H1 (cell line): ENCODE measurements around the gene TMEM120B. TPM values are rescaled to one million over a fixed set of nuclear protein-coding genes. Genes with fewer than 3 reads are reported as not detected.
A peak's percentile ranks its signal among the peaks of the same experiment; 100 is the strongest.

Source experiments
- CTCF ChIA-PET: fragments of 300-600 bp; sonication (Branson Sonifier 250); formaldehyde crosslinking; loops from one replicate; lab custom pipeline; 2021; ENCODE audit not compliant: partially characterized antibody; lab: Charles Lee
- POLR2A ChIA-PET: fragments of 300-600 bp; sonication (Branson Sonifier 250); formaldehyde crosslinking; loops from one replicate; lab custom pipeline; 2021; ENCODE audit warnings: inconsistent platforms; ENCODE audit not compliant: partially characterized antibody; lab: Charles Lee
- DNase-seq, 2 experiments: peaks; one replicate each; pipeline versions ENCODE4 v3.0.0 to v3.0.0-alpha.2; 2010 to 2022; ENCODE audit warnings: low spot score in 2 of 2, low read depth in 1 of 2, mixed read lengths in 1 of 2
- FAIRE-seq: peaks from 2 replicates; lab custom pipeline; 2011; peaks lifted over from hg19 to GRCh38; lab: Jason Lieb, UNC
- H2AFZ ChIP-seq: 2 replicates; pipeline ENCODE4 v1.8.1; 2012; ENCODE audit warnings: low read length, inconsistent platforms
- H2AK5ac ChIP-seq: 2 replicates; pipeline ENCODE4 v1.6.1; 2013; ENCODE audit warnings: low read depth, low read length
- H2BK120ac ChIP-seq: replicated peaks from 2 replicates; pipeline ENCODE3; 2013; ENCODE audit warnings: low read depth, low read length, inconsistent platforms
- H2BK12ac ChIP-seq: 2 replicates; pipeline ENCODE4 v1.6.1; 2013; ENCODE audit warnings: low read depth, low read length
- H2BK15ac ChIP-seq: 2 replicates; pipeline ENCODE4 v1.6.1; 2013; ENCODE audit warnings: low read length
- H2BK20ac ChIP-seq: 2 replicates; pipeline ENCODE4 v1.6.1; 2013; ENCODE audit warnings: low read length
- H2BK5ac ChIP-seq: 2 replicates; pipeline ENCODE4 v1.6.1; 2013; ENCODE audit warnings: low read depth, low read length
- H3K14ac ChIP-seq: 2 replicates; pipeline ENCODE4 v1.6.1; 2013; ENCODE audit warnings: inconsistent platforms; ENCODE audit not compliant: insufficient read length
- H3K18ac ChIP-seq: 2 replicates; pipeline ENCODE4 v1.6.1; 2013; ENCODE audit warnings: low read length; ENCODE audit errors: extremely low read depth
- H3K23ac ChIP-seq: 2 replicates; pipeline ENCODE4 v1.6.1; 2013; ENCODE audit warnings: inconsistent platforms; ENCODE audit not compliant: insufficient read length
- H3K23me2 ChIP-seq: 2 replicates; pipeline ENCODE4 v1.6.1; 2013; ENCODE audit warnings: low read depth, low read length
- H3K27ac ChIP-seq: 2 replicates; pipeline ENCODE4 v1.6.1; 2011; ENCODE audit warnings: low read depth, low read length, inconsistent platforms
- H3K27me3 ChIP-seq, 4 experiments: replicated peaks in 1 of 4; 1 replicate in 1 of 4; 2 replicates in 3 of 4; pipeline versions ENCODE4 v1.6.1 to v1.8.1; 2011 to 2013; ENCODE audit warnings: low read length in 3 of 4, mild to moderate bottlenecking in 3 of 4, inconsistent platforms in 2 of 4, mixed read lengths in 2 of 4, moderate library complexity in 1 of 4; ENCODE audit not compliant: control insufficient read depth in 3 of 4, insufficient read depth in 3 of 4; ENCODE audit errors: extremely low read depth in 1 of 4
- H3K36me3 ChIP-seq, 4 experiments: 2 replicates each; pipeline versions ENCODE4 v1.6.1 to v1.8.1; 2011 to 2013; ENCODE audit warnings: mild to moderate bottlenecking in 4 of 4, low read length in 3 of 4, moderate library complexity in 2 of 4, control low read depth in 1 of 4, inconsistent platforms in 1 of 4; ENCODE audit not compliant: insufficient read depth in 4 of 4, control insufficient read depth in 2 of 4
- H3K4ac ChIP-seq: replicated peaks from 2 replicates; pipeline ENCODE3; 2013; ENCODE audit warnings: low read length, low read depth, mixed read lengths, inconsistent platforms; ENCODE audit not compliant: insufficient read length
- H3K4me1 ChIP-seq, 4 experiments: replicated peaks in 1 of 4; 1 replicate in 1 of 4; 2 replicates in 3 of 4; pipeline versions ENCODE4 v1.6.1 to v1.8.1; 2011 to 2013; ENCODE audit warnings: low read length in 3 of 4, inconsistent platforms in 2 of 4, mixed read lengths in 1 of 4; ENCODE audit not compliant: insufficient read depth in 4 of 4, control insufficient read depth in 3 of 4
- H3K4me2 ChIP-seq, 2 experiments: 2 replicates each; pipeline versions ENCODE4 v1.6.1 to v1.8.1; 2011 to 2013; ENCODE audit warnings: low read depth in 2 of 2, low read length in 2 of 2, control low read depth in 1 of 2, inconsistent platforms in 1 of 2, mild to moderate bottlenecking in 1 of 2; ENCODE audit not compliant: insufficient read depth in 1 of 2
- H3K4me3 ChIP-seq, 4 experiments: fragments of 200-600, 300-600 bp in 1 of 4; sonication (generic), shearing (Covaris generic), sonication (Bioruptor Twin) in 1 of 4; 2 replicates each; pipeline versions ENCODE4 v1.5.1 to v1.8.1; 2011 to 2016; ENCODE audit warnings: low read length in 4 of 4, low read depth in 3 of 4, control low read depth in 2 of 4, inconsistent platforms in 2 of 4, mild to moderate bottlenecking in 2 of 4, mixed read lengths in 1 of 4, moderate library complexity in 1 of 4; ENCODE audit not compliant: insufficient read depth in 2 of 4; ENCODE audit errors: extremely low read depth in 1 of 4
- H3K56ac ChIP-seq: replicated peaks from 2 replicates; pipeline ENCODE3; 2013; ENCODE audit warnings: low read depth, mild to moderate bottlenecking, mixed read lengths, low read length, inconsistent platforms; ENCODE audit not compliant: insufficient read length
- H3K79me1 ChIP-seq: 2 replicates; pipeline ENCODE4 v1.6.1; 2013; ENCODE audit warnings: low read depth, low read length, control low read depth
- H3K79me2 ChIP-seq, 2 experiments: 2 replicates each; pipeline versions ENCODE4 v1.6.1 to v1.8.1; 2012 to 2013; ENCODE audit warnings: low read length in 2 of 2, mild to moderate bottlenecking in 2 of 2, inconsistent platforms in 1 of 2; ENCODE audit not compliant: insufficient read depth in 2 of 2, control insufficient read depth in 1 of 2
- H3K9ac ChIP-seq, 4 experiments: replicated peaks in 1 of 4; 1 replicate in 1 of 4; 2 replicates in 3 of 4; pipeline versions ENCODE4 v1.6.1 to v1.8.1; 2011 to 2013; ENCODE audit warnings: low read depth in 3 of 4, low read length in 3 of 4, control low read depth in 2 of 4, mild to moderate bottlenecking in 2 of 4, moderate library complexity in 2 of 4, inconsistent platforms in 1 of 4; ENCODE audit errors: extremely low read depth in 1 of 4
- H3K9me3 ChIP-seq, 2 experiments: 2 replicates each; pipeline versions ENCODE4 v1.6.1 to v1.8.1; 2012 to 2013; ENCODE audit warnings: mild to moderate bottlenecking in 2 of 2, moderate library complexity in 2 of 2, control low read depth in 1 of 2, inconsistent platforms in 1 of 2, low read depth in 1 of 2, low read length in 1 of 2, mixed read lengths in 1 of 2; ENCODE audit not compliant: insufficient read depth in 2 of 2
- H4K20me1 ChIP-seq, 2 experiments: replicated peaks in 1 of 2; 2 replicates each; pipeline versions ENCODE3 to v1.8.1; 2011 to 2013; ENCODE audit warnings: inconsistent platforms in 2 of 2, low read length in 2 of 2, mild to moderate bottlenecking in 1 of 2; ENCODE audit not compliant: insufficient read depth in 2 of 2, control insufficient read depth in 1 of 2
- H4K5ac ChIP-seq: 2 replicates; pipeline ENCODE4 v1.6.1; 2013; ENCODE audit warnings: low read length, low read depth, mixed read lengths, inconsistent platforms; ENCODE audit not compliant: insufficient read length
- H4K8ac ChIP-seq: 2 replicates; pipeline ENCODE4 v1.8.0; 2013; ENCODE audit warnings: mild to moderate bottlenecking, moderate library complexity, low read length, inconsistent platforms; ENCODE audit not compliant: insufficient read depth; ENCODE audit errors: extremely low read depth
- H4K91ac ChIP-seq: replicated peaks from 2 replicates; pipeline ENCODE3; 2013; ENCODE audit warnings: low read length, mixed read lengths, inconsistent platforms; ENCODE audit not compliant: insufficient read length
- EGR1 ChIP-seq: IDR thresholded peaks from 2 replicates; pipeline ENCODE4 v1.6.1; 2011; ENCODE audit warnings: low read depth, low read length, borderline replicate concordance
- NRF1 ChIP-seq: IDR thresholded peaks from 2 replicates; pipeline ENCODE4 v1.6.1; 2011; ENCODE audit warnings: mild to moderate bottlenecking, low read depth, low read length, improper control_type of control experiment
- WGBS, 2 experiments: shearing (Covaris generic) in 1 of 2; methylation state at CpG; one replicate each; pipeline versions ENCODE4 v1.1.6 to v1.1.7; 2013 to 2015; ENCODE audit warnings: low lambda C conversion rate in 2 of 2, mixed read lengths in 2 of 2, inconsistent platforms in 1 of 2, low coverage in 1 of 2, missing lambda C conversion rate in 1 of 2; ENCODE audit not compliant: insufficient replicate concordance in 2 of 2, insufficient coverage in 1 of 2, insufficient read length in 1 of 2; ENCODE audit errors: extremely low coverage in 1 of 2, missing lambda C conversion rate in 1 of 2; 5-methylcytosine and 5-hydroxymethylcytosine counted together
- polyA plus RNA-seq, 7 experiments: library from polyadenylated mRNA; depleted of rRNA in 3 of 7; stranded (reverse) in 5 of 7; unstranded in 2 of 7; fragments of >200 nt in 5 of 7; fragments of 200-250 nt in 2 of 7; gene quantifications; 1 replicate in 5 of 7; 2 replicates in 1 of 7; 4 replicates in 1 of 7; pipeline versions ENCODE4 v1.2.1 to v1.2.3, GENCODE V29; 2011 to 2013; ENCODE audit warnings: missing spikeins in 2 of 7, mixed read lengths in 2 of 7
- total RNA-seq: library from RNA; stranded (reverse); fragmentation: NEBNext Ultra II Directional; extraction: Animal tissue kit (Norgen Biotek cat#: 25700); gene quantifications from 2 replicates; pipeline ENCODE4 v1.2.1, GENCODE V29; 2021

TMEM120B gene
- total and polyA plus RNA-seq, 2 of the 8 experiments (the other 6 are each of a cell fraction or from before 2014, with no cell fraction given): 22.0 to 29.1 TPM

- no peak overlapping the region for H4K91ac ChIP-seq
- no peak overlapping the region for H3K14ac ChIP-seq
- H2BK20ac ChIP-seq: no peak overlapping the region
- ChIA-PET CTCF (interaction anchor here (0.7 to 18.2 kb wide), 50 partner anchors 13 to 331 kb away, joined by 3 to 363 read pairs (median 4); partner anchors contain the start of genes CFAP251, HPD, PSMD9 and SETD1B), POLR2A (interaction anchor here (0.5 to 34.9 kb wide), 17 partner anchors 5 to 583 kb away, joined by 3 to 958 read pairs (median 5); partner anchors contain the start of genes PSMD9, RHOF and SETD1B)
- H3K9ac ChIP-seq: 0 out of 7 replicates have a peak overlapping the region, but pooled peaks of 1 of the 4 experiments have one; percentile 20
- H3K4ac ChIP-seq: peak overlapping the region; percentile 38
- H3K18ac ChIP-seq: peak overlapping the region; percentile 68; the same call in 1 of the 2 replicates
- no peak overlapping the region for H3K23ac ChIP-seq
- peaks cover 0 to 16% (median 3%) of the 10 kb centered on the region in 4 experiments; a peak in 4 of 8 replicates for H3K36me3 ChIP-seq
- H2AK5ac ChIP-seq: no peak overlapping the region
- no peak for DNase-seq
- H2BK12ac ChIP-seq: peak overlapping the region; percentile 51
- H3K56ac ChIP-seq: no peak overlapping the region
- no peak for TF ChIP-seq EGR1
- TF ChIP-seq NRF1: no peak
- peaks cover 17 to 18% of the 10 kb centered on the region in 2 experiments for H4K20me1 ChIP-seq
- 0 out of 2 replicates have a peak, but pooled peaks cover 10% of the 10 kb centered on the region for H3K79me1 ChIP-seq
- H3K27me3 ChIP-seq: peaks cover 0 to 5% (median 1%) of the 10 kb centered on the region in 4 experiments; a peak in 2 of 7 replicates
- no peak overlapping the region for H2AFZ ChIP-seq
- peaks cover 11 to 43% (median 26%) of the 10 kb centered on the region in 4 experiments for H3K4me1 ChIP-seq
- peak overlapping the region; percentile 93; the same call in 1 of the 2 replicates for H2BK15ac ChIP-seq
- FAIRE-seq: no peak
- H3K27ac ChIP-seq: no peak overlapping the region
- peaks cover 8% of the 10 kb centered on the region; the same call in 1 of the 2 replicates for H3K23me2 ChIP-seq
- peak overlapping the region; percentile 72 for H4K8ac ChIP-seq
- H4K5ac ChIP-seq: no peak overlapping the region
- H3K79me2 ChIP-seq: peaks cover 0 to 21% of the 10 kb centered on the region in 2 experiments; a peak in 1 of 4 replicates
- H3K4me3 ChIP-seq: peak overlapping the region in 2 of 4 experiments; percentile 26 to 91; a peak in 4 of 8 replicates
- WGBS, 2 experiments: 13% methylated on average over 13 of the region's 13 CpGs; no CpG with 5 or more reads in 1 of the 2 experiments
- H3K4me2 ChIP-seq: peak overlapping the region; percentile 6 to 82
- H3K9me3 ChIP-seq: no peaks in the 10 kb centered on the region
- no peak overlapping the region for H2BK120ac ChIP-seq
- H2BK5ac ChIP-seq: peak overlapping the region; percentile 19; the same call in 1 of the 2 replicates
These were observed 82.0 kb downstream of the TMEM120B start for GRCh38 chr12:121794534-121795033.
